ENCODE data around the gene KDM3A. TPM values are rescaled to one million over a fixed set of nuclear protein-coding genes. Genes with fewer than 3 reads are reported as not detected.

Gene KDM3A
- total RNA-seq, 2 donors from 2014 or later: 24.6 to 56.6 TPM

GRCh38 chr2:86443631-86444350 is 2.6 kb downstream of the KDM3A start:
- TF ChIP-seq, protein P1, sequence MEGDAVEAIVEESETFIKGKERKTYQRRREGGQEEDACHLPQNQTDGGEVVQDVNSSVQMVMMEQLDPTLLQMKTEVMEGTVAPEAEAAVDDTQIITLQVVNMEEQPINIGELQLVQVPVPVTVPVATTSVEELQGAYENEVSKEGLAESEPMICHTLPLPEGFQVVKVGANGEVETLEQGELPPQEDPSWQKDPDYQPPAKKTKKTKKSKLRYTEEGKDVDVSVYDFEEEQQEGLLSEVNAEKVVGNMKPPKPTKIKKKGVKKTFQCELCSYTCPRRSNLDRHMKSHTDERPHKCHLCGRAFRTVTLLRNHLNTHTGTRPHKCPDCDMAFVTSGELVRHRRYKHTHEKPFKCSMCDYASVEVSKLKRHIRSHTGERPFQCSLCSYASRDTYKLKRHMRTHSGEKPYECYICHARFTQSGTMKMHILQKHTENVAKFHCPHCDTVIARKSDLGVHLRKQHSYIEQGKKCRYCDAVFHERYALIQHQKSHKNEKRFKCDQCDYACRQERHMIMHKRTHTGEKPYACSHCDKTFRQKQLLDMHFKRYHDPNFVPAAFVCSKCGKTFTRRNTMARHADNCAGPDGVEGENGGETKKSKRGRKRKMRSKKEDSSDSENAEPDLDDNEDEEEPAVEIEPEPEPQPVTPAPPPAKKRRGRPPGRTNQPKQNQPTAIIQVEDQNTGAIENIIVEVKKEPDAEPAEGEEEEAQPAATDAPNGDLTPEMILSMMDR (IDR thresholded peaks at IDR 0.05): no peak
- TF ChIP-seq POLR2A (IDR thresholded peaks at IDR 0.05) (no peak), POLR2AphosphoS5 (IDR thresholded peaks at IDR 0.05) (no peak)
- peaks cover 7% of the 10 kb centered on the region for H3K4me1 ChIP-seq (replicated peaks)
- H3K27ac ChIP-seq: peak overlapping the region; percentile 96 to 99
- 60% methylated on average over 7 of the region's 7 CpGs for WGBS
- no peaks in the 10 kb centered on the region for H3K27me3 ChIP-seq (replicated peaks; ENCODE audit: insufficient read depth)
- no peaks in the 10 kb centered on the region for H3K36me3 ChIP-seq
- intact Hi-C loops (cut with DNase I): loop anchor here (2.0 to 10.0 kb wide), 4 partner anchors 119 to 221 kb away; partner anchors contain the start of genes CHMP3 and RNF103
- no peaks in the 10 kb centered on the region for H3K9me3 ChIP-seq
- DNase-seq (ENCODE audit: low spot score): no peak
- no peak overlapping the region for H3K4me3 ChIP-seq

DNA sequence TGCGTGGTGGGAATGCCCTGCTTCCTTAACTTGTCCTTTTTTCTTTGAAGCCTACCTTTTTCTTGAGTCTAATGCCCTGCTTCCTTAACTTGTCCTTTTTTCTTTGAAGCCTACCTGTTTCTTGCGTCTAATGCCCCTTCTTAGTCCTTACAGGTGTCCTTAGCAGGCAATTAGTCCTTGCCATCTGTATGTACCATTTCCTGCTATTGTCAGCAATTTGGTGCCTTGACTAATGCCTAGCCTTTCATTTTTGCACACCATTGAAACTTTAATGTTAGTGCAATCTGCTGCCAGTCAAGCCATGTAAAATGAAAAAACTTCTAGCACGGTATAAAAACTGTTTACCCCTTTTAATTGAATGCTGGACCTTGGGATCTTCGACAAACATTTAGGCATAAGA is 4.3 kb downstream of the KDM3A start:
- no peaks in the 10 kb centered on the region for H3K36me3 ChIP-seq
- H3K4me3 ChIP-seq: no peak overlapping the region
- DNase-seq (ENCODE audit: low spot score): no peak
- TF ChIP-seq, protein P1 (IDR thresholded peaks at IDR 0.05): no peak
- TF ChIP-seq POLR2AphosphoS5 (IDR thresholded peaks at IDR 0.05) (no peak), POLR2A (IDR thresholded peaks at IDR 0.05) (no peak)
- no peaks in the 10 kb centered on the region for H3K9me3 ChIP-seq
- WGBS: 70% methylated on average over 4 of the region's 4 CpGs
- peaks cover 7% of the 10 kb centered on the region for H3K4me1 ChIP-seq (replicated peaks)
- no peaks in the 10 kb centered on the region for H3K27me3 ChIP-seq (replicated peaks; ENCODE audit: insufficient read depth)
- no peak overlapping the region for H3K27ac ChIP-seq
- intact Hi-C loops (cut with DNase I): loop anchor here (10.0 kb wide), 1 partner anchor 149 kb away; no protein-coding TSS in a partner anchor

DNA sequence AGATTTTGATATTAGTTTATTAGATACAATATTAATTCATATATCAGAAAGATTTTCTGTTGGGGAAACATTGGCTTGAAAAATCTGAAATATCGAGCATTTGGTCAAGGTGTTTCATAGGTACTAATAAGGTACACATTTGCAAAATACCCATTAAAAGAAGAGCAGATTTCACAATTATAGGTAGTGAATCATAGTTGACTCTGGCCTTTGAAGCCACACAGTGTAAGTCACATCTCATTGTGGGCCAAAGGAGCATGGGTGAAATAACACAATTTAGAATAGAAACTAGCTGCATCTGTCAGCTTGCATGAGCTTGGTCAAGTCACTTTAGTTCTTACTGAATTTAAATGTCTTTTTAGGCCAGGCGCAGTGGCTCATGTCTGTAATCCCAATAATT is 4.9 kb downstream of the KDM3A start:
- Histone ChIP-seq H3K4me3 (no peak overlapping the region), H3K27me3 (replicated peaks; ENCODE audit: insufficient read depth) (no peaks in the 10 kb centered on the region), H3K4me1 (replicated peaks) (peaks cover 7% of the 10 kb centered on the region), H3K9me3 (no peaks in the 10 kb centered on the region), H3K36me3 (no peaks in the 10 kb centered on the region), H3K27ac (no peak overlapping the region)
- 95% methylated on average over 2 of the region's 2 CpGs for WGBS
- intact Hi-C loops (cut with DNase I): loop anchor here (10.0 kb wide), 1 partner anchor 149 kb away; no protein-coding TSS in a partner anchor
- no peak for DNase-seq (ENCODE audit: low spot score)
- TF ChIP-seq POLR2AphosphoS5 (IDR thresholded peaks at IDR 0.05): no peak

- intact Hi-C loops (cut with DNase I): no loop called here
- no peaks in the 10 kb centered on the region for H3K4me1 ChIP-seq (replicated peaks)
- H3K4me3 ChIP-seq: no peak overlapping the region
- no peaks in the 10 kb centered on the region for H3K9me3 ChIP-seq
- no peak overlapping the region for H3K27ac ChIP-seq
- H3K27me3 ChIP-seq (replicated peaks; ENCODE audit: insufficient read depth): no peaks in the 10 kb centered on the region
- TF ChIP-seq POLR2A (IDR thresholded peaks at IDR 0.05) (no peak), POLR2AphosphoS5 (IDR thresholded peaks at IDR 0.05) (peak; percentile 48)
- TF ChIP-seq, protein P1 (IDR thresholded peaks at IDR 0.05): no peak
- no peaks in the 10 kb centered on the region for H3K36me3 ChIP-seq
- peak; percentile 66 for DNase-seq (ENCODE audit: low spot score)
- 12% methylated on average over 2 of the region's 2 CpGs for WGBS
Measured at GRCh38 chr2:86453836-86454235, 12.7 kb downstream of the KDM3A start.

DNA sequence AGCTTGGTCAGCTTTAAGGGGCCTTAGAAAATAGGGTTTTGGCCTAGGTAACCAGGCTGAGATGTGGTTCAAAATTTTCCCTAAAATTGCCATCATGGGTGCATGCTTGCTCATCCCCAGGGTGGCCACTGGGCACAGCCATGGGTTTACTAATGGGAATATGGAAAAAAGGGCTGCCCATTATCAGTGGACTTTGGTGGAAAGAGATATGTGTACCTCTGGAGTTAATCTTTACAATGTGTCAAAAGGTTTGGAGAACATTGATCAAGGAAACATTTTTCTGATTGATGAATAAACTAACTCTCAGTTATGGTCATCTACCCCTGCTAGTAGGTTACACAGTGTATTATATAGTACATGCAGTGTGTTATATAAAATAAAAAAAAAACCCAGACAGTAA is 13.1 kb downstream of the KDM3A start:
- no peak for DNase-seq (ENCODE audit: low spot score)
- H3K36me3 ChIP-seq: no peaks in the 10 kb centered on the region
- H3K27me3 ChIP-seq (replicated peaks; ENCODE audit: insufficient read depth): no peaks in the 10 kb centered on the region
- no peak overlapping the region for H3K4me3 ChIP-seq
- intact Hi-C loops (cut with DNase I): no loop called here
- H3K27ac ChIP-seq: no peak overlapping the region
- H3K4me1 ChIP-seq (replicated peaks): no peaks in the 10 kb centered on the region
- no peaks in the 10 kb centered on the region for H3K9me3 ChIP-seq
- no peak for TF ChIP-seq POLR2A (IDR thresholded peaks at IDR 0.05)
- TF ChIP-seq, protein P1 (IDR thresholded peaks at IDR 0.05): no peak
- no peak for TF ChIP-seq POLR2AphosphoS5 (IDR thresholded peaks at IDR 0.05)

All from prostate gland (tissue), 2 donors.